HFF-Myc (cell line): ENCODE measurements around the gene PRADC1.

Source experiments
- DNase-seq: peaks from one replicate; pipeline ENCODE4 v3.0.0-alpha.2; 2011; ENCODE audit warnings: low read depth; ENCODE audit errors: extremely low read depth
- H3K4me3 ChIP-seq: replicated peaks from 2 replicates; pipeline ENCODE4 v1.5.1; 2011; ENCODE audit warnings: low read depth, mild to moderate bottlenecking, control low read depth, low read length
- TF ChIP-seq, protein P1 (sequence below): IDR thresholded peaks from 2 replicates; pipeline ENCODE4 v1.5.1; 2012; ENCODE audit warnings: mild to moderate bottlenecking, low read depth, low read length, control low read depth; ENCODE audit errors: missing control alignments

Gene PRADC1

DNA sequence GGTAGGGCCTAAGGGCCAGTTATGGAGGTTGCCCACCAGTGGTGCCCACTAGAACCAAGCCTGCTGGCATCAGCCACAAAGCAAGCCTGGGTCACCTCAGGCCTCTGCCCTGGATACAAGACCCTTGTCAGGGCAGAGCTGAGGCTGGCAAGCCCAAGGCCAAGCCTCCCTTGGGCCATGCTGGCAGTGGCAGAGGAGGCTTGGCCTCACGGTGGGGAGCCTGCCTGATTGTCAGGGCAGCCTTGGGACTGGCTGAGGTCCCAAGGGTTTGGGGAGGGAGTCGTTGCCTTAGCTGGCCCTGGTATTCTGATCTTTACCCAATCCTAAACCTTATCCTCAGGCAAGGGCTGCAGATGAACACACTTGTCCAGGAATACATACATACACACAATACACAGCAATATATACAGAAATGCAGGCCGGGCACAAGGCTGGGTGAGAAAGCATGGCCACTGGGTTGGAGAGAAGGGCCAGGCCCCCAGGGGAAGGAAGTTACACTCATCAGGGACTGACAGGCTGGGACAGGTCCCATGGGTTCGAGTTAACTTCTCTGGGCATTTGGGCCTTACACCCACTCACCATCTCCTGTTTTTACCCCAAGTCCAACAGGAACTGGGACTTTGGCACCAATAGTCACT is 22.1 kb upstream of the PRADC1 start:
- TF ChIP-seq, protein P1, sequence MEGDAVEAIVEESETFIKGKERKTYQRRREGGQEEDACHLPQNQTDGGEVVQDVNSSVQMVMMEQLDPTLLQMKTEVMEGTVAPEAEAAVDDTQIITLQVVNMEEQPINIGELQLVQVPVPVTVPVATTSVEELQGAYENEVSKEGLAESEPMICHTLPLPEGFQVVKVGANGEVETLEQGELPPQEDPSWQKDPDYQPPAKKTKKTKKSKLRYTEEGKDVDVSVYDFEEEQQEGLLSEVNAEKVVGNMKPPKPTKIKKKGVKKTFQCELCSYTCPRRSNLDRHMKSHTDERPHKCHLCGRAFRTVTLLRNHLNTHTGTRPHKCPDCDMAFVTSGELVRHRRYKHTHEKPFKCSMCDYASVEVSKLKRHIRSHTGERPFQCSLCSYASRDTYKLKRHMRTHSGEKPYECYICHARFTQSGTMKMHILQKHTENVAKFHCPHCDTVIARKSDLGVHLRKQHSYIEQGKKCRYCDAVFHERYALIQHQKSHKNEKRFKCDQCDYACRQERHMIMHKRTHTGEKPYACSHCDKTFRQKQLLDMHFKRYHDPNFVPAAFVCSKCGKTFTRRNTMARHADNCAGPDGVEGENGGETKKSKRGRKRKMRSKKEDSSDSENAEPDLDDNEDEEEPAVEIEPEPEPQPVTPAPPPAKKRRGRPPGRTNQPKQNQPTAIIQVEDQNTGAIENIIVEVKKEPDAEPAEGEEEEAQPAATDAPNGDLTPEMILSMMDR: no peak
- H3K4me3 ChIP-seq: no peak overlapping the region
- DNase-seq: no peak

DNA sequence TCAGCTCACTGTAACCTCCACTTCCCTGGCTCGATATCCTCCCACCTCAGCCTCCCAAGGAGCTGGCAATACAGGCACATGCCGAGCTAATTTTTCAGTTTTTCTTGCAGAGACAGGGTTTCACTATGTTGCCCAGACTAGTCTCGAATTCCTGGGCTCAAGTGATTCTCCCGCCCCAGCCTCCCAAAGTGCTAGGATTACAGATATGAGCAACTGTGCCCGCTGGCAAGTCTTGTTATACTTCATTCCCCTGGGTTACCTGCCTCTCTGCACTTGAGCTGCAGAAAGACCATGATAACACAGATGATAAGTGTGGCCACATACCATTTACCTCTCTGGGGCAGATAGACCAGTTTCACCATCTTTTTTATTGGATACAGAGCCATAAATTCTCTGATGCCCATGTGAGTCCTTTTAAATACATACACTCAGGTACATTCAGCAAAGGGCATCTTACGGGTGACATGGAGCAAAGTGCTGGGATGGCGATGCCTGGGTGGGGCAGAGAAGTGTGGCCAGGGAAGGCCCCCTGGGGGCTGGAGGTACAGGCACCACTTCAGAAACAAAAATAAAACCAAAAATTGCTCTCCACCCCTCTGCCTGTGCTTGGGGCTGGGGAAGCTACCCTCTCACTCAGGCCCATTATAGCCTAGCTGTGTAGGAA is 21.4 kb upstream of the PRADC1 start:
- no peak for DNase-seq
- no peak overlapping the region for H3K4me3 ChIP-seq
- TF ChIP-seq, protein P1: no peak

DNA sequence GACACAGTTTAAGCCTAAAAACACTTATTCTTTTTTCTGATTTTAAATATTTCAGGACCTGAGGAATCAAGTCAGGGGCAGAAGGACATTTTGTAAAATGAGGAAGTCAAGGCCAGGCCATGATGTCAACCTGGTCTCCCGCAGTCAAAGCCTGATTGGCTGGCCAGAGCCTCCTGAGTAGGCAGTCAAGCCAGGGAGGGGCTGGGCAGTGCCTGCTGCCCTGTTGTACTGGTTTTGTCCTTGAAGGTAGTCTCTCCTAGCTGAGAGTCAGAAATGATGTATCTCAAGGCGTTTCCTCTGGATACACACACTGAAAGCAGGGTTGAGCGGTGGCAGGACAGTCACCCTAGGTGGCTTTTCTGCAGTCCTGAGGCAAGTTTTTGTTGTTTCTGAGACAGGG is 20.9 kb upstream of the PRADC1 start:
- DNase-seq: no peak
- TF ChIP-seq, protein P1: no peak
- H3K4me3 ChIP-seq: no peak overlapping the region

DNA sequence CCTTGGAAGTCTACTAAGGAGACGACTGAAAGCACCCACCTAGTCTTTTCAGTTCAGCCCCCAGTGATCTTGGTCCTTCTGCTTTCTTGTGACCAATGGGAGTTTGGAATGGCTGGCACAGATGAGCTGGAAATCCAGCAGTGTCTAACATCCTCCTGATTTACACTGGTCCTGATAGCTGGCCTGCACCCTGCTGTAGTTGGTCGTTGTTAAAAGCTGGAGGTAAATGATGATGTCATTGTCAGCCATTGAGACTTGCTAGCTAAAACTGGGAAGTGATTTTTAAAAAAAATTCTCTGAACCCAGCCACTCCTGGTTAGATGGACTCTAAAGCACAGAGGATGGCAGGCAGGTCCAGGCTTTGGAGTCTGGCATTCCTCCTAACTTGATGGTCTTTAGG is 20.4 kb upstream of the PRADC1 start:
- TF ChIP-seq, protein P1: no peak
- no peak for DNase-seq

DNA sequence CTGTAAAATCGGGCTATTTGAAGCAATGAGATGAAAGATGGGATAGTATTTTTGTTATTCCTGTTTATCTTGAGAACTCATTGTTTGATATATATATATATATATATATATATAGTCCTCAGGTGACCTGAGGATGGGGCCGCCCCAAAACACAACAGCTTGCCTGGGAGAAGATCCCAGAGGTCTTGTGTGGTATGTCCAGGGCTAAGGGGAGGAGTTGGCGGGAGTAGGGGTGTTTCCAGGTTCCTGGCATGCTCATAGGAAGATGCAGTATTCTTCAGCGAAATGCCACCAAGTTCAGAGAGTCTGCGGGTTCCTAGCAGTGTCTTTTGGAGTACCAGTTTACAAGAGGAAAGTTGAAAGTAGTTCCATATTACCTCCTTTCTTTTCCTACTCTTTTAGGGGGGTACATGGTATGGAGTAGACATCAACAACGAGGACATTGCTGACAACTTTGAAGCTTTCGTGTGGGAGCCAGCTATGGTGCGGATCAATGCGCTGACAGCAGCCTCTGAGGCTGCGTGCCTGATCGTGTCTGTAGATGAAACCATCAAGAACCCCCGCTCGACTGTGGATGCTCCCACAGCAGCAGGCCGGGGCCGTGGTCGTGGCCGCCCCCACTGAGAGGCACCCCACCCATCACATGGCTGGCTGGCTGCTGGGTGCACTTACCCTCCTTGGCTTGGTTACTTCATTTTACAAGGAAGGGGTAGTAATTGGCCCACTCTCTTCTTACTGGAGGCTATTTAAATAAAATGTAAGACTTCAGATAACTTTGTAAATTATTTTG is 19.4 kb upstream of the PRADC1 start:
- no peak overlapping the region for H3K4me3 ChIP-seq
- DNase-seq: no peak
- TF ChIP-seq, protein P1: no peak

More for the DNA sequence above, 20.4 kb upstream of the PRADC1 start:
- no peak overlapping the region for H3K4me3 ChIP-seq

DNA sequence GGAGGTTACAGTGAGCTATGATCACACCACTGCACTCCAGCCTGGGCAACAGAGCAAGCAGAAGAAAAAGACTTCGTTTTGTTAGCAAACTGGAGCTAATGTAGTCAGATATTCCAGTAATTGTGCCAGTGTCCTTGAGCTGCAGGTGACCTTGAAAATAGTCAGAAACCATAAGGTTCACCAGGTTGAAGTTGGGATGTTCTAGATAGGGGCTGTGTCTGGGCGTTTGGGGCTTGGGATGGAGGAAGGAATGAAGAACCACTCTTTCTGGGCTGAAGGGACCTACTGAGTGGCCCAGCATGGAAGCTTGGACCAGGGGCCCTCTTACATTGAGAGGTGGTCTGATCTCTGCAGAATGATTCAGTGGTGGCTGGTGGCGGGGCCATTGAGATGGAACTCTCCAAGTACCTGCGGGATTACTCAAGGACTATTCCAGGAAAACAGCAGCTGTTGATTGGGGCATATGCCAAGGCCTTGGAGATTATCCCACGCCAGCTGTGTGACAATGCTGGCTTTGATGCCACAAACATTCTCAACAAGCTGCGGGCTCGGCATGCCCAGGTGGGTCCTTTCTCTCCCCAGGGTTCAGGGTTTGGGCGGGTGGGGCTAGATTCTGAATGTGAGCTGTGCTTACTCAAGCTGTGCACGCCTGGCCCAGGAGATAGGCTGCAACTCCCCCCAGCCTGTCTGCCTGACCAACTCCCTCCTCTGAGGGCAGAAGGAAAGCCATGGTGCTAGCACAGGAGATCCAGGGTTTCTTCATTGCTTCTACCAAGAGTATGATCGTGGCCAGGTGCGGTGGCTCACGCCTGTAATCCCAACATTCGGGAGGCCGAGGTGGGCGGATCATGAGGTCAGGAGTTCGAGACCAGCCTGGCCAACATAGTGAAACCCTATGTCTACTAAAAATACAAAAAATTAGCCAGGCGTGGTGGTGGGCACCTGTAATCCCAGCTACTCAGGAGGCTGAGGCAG is 18.1 kb upstream of the PRADC1 start:
- no peak for DNase-seq

More for the DNA sequence above, 18.1 kb upstream of the PRADC1 start:
- H3K4me3 ChIP-seq: no peak overlapping the region
- TF ChIP-seq, protein P1: no peak
